MG63 (cell line): ENCODE results near the gene TDRD3. TPM values are rescaled to one million over a fixed set of nuclear protein-coding genes. Genes with fewer than 3 reads are reported as not detected.

ENCODE experiments used
- total RNA-seq: library from RNA; depleted of rRNA; stranded (reverse); fragments of >200 nt; shearing (Covaris generic); gene quantifications from 2 replicates; pipeline ENCODE4 v1.2.3, GENCODE V29; 2014; ENCODE audit warnings: low replicate concordance; rRNA removed

The TDRD3 gene
- total RNA-seq, 1 experiment from 2014 or later, result 4.6 TPM

Other genes with a start within 250 kb of the TDRD3 start
- gene DIAPH3, start 233.3 kb upstream of the TDRD3 start, total RNA-seq, result 24.8 and 32.4 TPM in 2 replicates